Stimulated activated effector memory CD8-positive, alpha-beta T cell treated with anti-CD3 and anti-CD28 coated beads, Interleukin-12 subunit alpha, Interleukin-12 subunit beta, amount 100 ng/mL, for 72 hours (primary cell): Measurements from ENCODE around the gene YWHAH.

Experiments used
- ATAC-seq: fragments of 150-1000 bp; cut with Tn5 transposase; 2 replicates; pipeline ENCODE4 v1.10.0; 2021
- DNase-seq, 2 donors: peaks; one replicate each; pipeline ENCODE4 v3.0.0; 2021 to 2022; ENCODE audit warnings: low spot score in 2 of 2
- H3K27ac Mint-ChIP-seq: one replicate; pipeline ENCODE4 v1.8.0; 2022; ENCODE audit warnings: mild to moderate bottlenecking, mixed read lengths
- H3K36me3 Mint-ChIP-seq: one replicate; pipeline ENCODE4 v1.8.0; 2022; ENCODE audit warnings: mild to moderate bottlenecking, mixed read lengths
- H3K4me1 Mint-ChIP-seq: one replicate; pipeline ENCODE4 v1.8.0; 2022; ENCODE audit warnings: mixed read lengths
- H3K4me3 Mint-ChIP-seq: one replicate; pipeline ENCODE4 v1.8.0; 2022; ENCODE audit warnings: mild to moderate bottlenecking, mixed read lengths
- H3K9me3 Mint-ChIP-seq: one replicate; pipeline ENCODE4 v1.8.0; 2022; ENCODE audit warnings: mixed read lengths

The YWHAH gene

DNA sequence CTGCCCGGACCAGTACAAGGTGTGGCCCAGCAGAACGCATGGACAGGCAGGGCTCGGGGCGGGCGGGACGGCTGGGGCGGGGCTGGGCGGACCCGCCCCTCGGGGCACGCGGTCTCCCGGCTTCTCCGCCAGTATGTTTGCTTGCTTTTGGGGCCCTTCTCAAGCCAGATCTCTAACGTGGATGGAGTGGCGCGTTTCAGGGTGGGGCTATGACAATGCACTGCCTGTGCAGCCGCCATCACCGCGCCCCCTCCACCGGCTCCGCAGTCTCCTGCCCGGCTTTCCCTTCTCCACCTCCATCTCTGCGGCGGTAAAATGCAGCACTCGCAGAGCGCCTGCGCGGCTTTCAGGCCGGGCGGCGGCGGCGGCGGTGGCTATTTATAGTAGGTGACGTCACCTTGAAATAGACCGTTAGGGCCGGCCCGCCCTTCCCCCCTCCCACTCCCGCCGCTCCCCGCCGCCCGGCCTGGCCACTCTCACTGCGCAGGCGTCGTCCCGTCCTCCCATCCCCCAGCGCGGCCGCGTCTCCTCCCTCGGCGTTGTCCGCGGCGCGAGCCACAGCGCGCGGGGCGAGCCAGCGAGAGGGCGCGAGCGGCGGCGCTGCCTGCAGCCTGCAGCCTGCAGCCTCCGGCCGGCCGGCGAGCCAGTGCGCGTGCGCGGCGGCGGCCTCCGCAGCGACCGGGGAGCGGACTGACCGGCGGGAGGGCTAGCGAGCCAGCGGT, at the start of gene YWHAH:
TSS of gene YWHAH (plus strand) at position 558 of the 722 bp plus-strand sequence. CDS start 199 bp downstream, outside the sequence.
- DNase-seq (peak; percentile 90 to 94), ATAC-seq (peak; percentile 82)
- H3K4me3 Mint-ChIP-seq = no peak within 1 kb of the TSS
- H3K4me1 Mint-ChIP-seq = peaks cover 17% of the 10 kb centered on the region
- H3K27ac Mint-ChIP-seq = peak within 1 kb of the TSS; percentile 86
- peaks cover 20% of the 10 kb centered on the region for H3K36me3 Mint-ChIP-seq
- no peaks in the 10 kb centered on the region for H3K9me3 Mint-ChIP-seq

DNA sequence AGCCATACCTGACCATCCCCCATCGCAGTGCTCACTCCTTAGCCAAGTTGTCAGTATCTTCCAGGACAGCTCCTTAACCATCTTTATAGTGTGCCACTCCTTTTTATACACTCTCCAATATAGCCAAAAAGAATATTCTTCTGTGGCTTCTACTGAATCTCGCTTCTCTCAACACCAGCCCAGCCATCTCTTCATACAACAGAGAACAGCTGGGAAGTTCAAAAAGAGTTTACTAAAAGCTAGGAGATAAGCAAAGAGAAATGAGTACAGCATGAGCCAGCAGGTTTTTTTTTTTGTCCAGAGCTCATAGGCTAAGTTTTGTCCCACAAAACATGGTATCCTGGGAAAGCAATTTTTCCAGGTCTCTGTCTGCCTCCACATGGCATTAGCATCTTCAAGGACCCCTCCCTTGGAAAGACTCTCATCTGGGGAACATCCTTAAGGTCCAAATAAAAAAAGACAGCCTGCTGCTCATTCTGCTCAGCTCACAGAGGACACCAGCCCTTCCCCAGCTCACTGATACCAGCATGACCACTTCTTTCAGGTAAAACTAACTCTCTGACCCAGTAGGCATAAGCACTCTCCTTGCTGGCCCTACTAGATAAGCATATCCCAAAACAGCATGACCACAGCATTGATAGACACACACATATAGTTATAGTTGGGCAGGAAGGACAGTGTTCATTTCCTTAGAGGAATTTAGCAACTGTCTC, 48.8 kb upstream of the YWHAH start:
- H3K4me1 Mint-ChIP-seq = no peaks in the 10 kb centered on the region
- peaks cover 65% of the 10 kb centered on the region for H3K36me3 Mint-ChIP-seq
- H3K9me3 Mint-ChIP-seq = no peaks in the 10 kb centered on the region
- DNase-seq (no peak), ATAC-seq (no peak)
- no peak overlapping the region for H3K27ac Mint-ChIP-seq
- no peak overlapping the region for H3K4me3 Mint-ChIP-seq

GRCh38 chr22:31896472-31896871, 47.9 kb upstream of the YWHAH start:
- DNase-seq (no peak), ATAC-seq (no peak)
- no peaks in the 10 kb centered on the region for H3K4me1 Mint-ChIP-seq
- H3K27ac Mint-ChIP-seq = no peak overlapping the region
- H3K36me3 Mint-ChIP-seq = peaks cover 59% of the 10 kb centered on the region
- H3K9me3 Mint-ChIP-seq = no peaks in the 10 kb centered on the region
- H3K4me3 Mint-ChIP-seq = no peak overlapping the region

DNA sequence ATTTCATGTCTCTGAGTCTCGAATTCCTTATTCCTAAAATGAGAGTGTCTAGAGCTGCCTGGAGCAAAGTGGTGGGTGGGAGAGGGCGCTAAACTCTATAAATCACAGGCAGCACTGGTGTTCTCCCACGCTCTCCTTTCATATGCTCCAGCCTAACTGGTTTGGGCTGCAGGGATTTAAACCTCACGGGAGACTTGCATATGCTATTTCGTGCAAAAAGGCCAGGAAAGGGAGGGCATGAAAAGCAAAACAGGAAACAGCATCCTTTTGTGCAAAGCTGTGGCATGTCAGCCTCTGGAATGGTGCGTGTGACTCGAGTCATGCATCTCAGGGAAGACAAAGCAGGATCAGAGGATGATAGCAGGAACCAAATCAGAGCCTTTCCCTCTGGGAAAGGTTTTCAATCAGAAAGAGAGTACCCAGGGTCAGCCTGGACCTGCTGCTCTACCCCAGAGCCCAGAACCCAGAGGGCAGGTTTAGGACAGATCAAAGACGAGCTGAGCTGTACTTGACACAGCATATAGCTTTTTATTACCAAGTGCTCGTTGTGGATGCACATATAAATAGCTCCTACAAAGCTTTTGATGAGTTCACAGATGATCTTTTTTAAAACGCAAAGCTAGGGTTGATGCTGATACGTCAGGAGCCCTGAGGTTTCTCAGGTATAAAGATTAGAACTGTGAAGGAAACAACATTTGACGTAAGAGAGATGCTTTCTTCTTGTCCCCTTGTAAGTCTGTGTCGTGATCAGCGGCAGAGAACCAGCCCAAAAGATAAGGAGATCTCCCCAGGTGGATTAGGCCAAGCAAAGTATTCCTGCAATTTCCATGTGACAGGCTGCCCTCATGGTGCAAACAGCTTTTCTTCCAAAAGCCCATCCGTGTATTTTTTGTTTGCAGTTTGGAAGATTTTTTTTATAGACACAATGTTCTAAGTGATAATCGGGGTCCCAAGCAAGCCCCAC, 46.2 kb upstream of the YWHAH start:
- ATAC-seq (no peak), DNase-seq (no peak)
- no peak overlapping the region for H3K27ac Mint-ChIP-seq
- H3K4me1 Mint-ChIP-seq = no peaks in the 10 kb centered on the region
- H3K9me3 Mint-ChIP-seq = no peaks in the 10 kb centered on the region
- peaks cover 50% of the 10 kb centered on the region for H3K36me3 Mint-ChIP-seq
- no peak overlapping the region for H3K4me3 Mint-ChIP-seq

DNA sequence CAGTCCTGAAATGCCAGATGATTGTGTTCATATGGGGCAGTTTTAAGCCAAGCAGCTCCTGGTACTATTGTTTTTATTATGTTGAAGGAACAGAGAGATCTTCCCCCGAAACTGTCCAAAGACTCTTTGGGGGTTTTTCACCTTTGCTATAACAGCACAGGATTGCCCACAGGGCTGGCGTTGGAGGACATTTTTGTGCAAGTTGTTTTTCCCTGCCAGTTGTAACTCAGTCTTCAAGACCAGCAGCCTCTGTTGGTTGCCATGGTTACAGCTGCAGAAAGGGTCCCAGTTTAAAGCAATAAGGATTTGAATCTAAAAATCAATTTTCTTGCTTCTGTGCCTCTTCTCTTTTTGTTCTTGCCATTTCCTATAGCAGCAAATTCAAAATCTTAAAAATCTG, 45.4 kb upstream of the YWHAH start:
- Mint-ChIP-seq H3K4me1 (no peaks in the 10 kb centered on the region), H3K36me3 (peaks cover 43% of the 10 kb centered on the region), H3K9me3 (no peaks in the 10 kb centered on the region), H3K4me3 (no peak overlapping the region), H3K27ac (no peak overlapping the region)
- ATAC-seq (no peak), DNase-seq (no peak)

DNA sequence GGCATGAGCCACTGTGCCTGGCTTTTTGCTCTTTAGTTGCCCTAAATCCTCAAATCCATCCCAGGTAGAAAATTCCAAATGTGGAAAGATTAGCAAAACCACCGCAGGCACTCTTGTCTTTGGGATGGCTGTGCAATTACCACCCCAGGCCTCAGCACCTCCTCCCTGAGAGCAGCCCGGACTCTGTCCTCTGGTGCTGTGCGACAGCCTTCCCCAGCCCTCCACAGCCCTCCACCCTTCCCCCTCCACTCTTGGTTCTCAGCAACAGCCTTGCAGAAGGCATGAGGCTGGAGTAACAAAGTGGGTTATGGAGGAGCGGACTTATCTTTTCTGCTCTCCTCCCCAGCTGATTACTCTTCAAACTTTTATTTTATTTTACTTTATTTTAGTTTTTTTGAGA, 44.7 kb upstream of the YWHAH start:
- no peak for DNase-seq
- Mint-ChIP-seq H3K4me3 (no peak overlapping the region), H3K36me3 (peaks cover 42% of the 10 kb centered on the region), H3K9me3 (no peaks in the 10 kb centered on the region), H3K27ac (no peak overlapping the region), H3K4me1 (no peaks in the 10 kb centered on the region)
- ATAC-seq = no peak

DNA sequence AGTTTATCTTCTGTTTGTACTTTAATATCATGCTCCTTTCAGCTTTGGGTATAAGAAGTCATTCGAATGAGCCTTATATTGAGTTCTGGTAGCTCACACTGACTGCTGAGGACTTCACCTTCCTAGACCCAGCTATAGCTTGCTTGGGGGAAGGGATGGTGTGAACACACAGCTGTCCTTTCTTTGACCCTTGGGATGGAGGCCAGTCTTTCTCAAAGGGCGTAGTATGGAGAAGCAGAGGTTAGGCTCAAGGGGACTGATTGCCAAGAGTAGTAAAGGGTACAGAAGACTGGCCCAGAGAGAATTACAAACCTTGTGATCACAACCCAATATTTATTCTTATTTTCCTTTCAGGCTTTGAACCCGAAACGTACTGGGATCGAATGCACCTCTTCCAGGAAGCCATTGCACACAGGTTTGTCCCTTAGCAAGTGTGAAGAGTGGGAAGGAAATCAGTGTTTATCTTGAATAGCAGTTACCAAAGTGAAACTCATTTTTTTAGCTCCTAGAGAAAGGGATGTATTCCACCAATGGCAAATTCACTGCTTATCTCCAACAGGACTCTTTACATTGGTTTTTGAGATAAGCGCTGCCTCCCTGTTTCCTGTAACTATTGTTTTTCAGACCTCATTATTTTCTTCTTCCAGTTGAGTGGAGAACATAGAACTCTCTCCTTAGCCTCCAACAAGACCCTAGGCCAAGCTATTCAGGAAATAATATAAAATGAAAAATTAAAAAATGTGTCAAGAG, 42.8 kb upstream of the YWHAH start:
- no peak for ATAC-seq
- Mint-ChIP-seq H3K27ac (no peak overlapping the region), H3K4me1 (no peaks in the 10 kb centered on the region), H3K4me3 (no peak overlapping the region), H3K36me3 (peaks cover 36% of the 10 kb centered on the region), H3K9me3 (no peaks in the 10 kb centered on the region)
- no peak for DNase-seq

DNA sequence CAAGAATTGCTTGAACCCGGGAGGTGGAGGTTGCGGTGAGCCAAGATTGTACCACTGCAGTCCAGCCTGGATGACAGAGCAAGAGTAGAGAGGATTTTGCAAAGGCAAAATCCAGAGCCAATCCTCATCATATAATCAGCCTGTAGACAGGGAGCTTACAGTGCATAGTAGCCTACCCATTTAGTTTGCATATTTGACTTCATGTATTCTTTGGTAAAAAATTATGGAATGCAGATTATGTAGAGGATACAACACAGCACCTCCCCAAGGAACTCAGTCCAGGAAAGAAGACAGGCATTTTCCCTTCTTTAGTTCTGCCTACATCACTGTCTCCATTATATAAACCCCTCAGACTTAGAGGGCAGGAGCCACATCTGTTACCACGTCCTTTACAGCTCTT, 39.7 kb upstream of the YWHAH start:
- no peak overlapping the region for H3K27ac Mint-ChIP-seq
- no peaks in the 10 kb centered on the region for H3K4me1 Mint-ChIP-seq
- no peaks in the 10 kb centered on the region for H3K9me3 Mint-ChIP-seq
- DNase-seq (no peak), ATAC-seq (no peak)
- H3K4me3 Mint-ChIP-seq = no peak overlapping the region
- H3K36me3 Mint-ChIP-seq = peaks cover 25% of the 10 kb centered on the region

DNA sequence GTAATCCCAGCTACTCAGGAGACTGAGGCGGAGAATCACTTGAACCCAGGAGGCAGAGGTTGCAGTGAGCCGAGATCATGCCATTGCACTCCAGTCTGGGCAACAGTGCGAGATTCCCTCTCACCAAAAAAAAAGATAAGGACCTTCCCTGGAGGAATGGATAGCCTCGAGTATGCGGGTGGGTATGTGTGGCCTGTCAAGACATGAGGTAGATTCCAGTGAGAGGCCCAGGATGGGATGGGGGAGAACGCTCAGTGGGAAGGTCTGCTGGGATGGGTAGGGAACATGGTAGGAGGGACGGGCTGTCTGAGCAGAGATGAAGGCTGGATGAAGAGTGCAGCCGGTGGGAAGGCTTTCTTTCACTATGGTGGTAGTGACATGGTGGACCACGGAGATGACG, 39.0 kb upstream of the YWHAH start:
- no peak overlapping the region for H3K4me3 Mint-ChIP-seq
- ATAC-seq (no peak), DNase-seq (no peak)
- H3K36me3 Mint-ChIP-seq = peaks cover 25% of the 10 kb centered on the region
- no peaks in the 10 kb centered on the region for H3K4me1 Mint-ChIP-seq
- H3K9me3 Mint-ChIP-seq = no peaks in the 10 kb centered on the region
- no peak overlapping the region for H3K27ac Mint-ChIP-seq

DNA sequence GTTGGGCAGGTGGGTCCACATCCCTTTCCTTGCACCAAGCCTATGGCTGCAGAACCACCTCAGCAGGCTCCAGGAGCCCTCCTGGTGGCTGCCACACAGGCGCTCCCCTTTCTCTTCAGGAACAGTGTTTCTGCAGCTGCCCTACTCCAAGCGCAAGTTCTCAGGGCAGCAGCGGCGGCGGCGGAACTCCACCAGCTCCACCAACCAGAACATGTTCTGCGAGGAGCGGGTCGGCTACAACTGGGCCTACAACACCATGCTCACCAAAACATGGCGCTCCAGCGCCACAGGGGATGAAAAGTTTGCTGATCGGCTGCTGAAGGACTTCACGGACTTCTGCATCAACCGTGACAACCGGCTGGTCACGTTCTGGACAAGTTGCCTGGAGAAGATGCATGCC, 38.2 kb upstream of the YWHAH start:
- no peaks in the 10 kb centered on the region for H3K9me3 Mint-ChIP-seq
- ATAC-seq (no peak), DNase-seq (no peak)
- H3K27ac Mint-ChIP-seq = peak overlapping the region; percentile 45
- H3K36me3 Mint-ChIP-seq = peaks cover 29% of the 10 kb centered on the region
- H3K4me3 Mint-ChIP-seq = no peak overlapping the region
- H3K4me1 Mint-ChIP-seq = no peaks in the 10 kb centered on the region

GRCh38 chr22:31906569-31906968, 37.8 kb upstream of the YWHAH start:
- ATAC-seq (no peak), DNase-seq (no peak)
- H3K4me1 Mint-ChIP-seq = no peaks in the 10 kb centered on the region
- H3K36me3 Mint-ChIP-seq = peaks cover 31% of the 10 kb centered on the region
- peak overlapping the region; percentile 45 for H3K27ac Mint-ChIP-seq
- no peak overlapping the region for H3K4me3 Mint-ChIP-seq
- H3K9me3 Mint-ChIP-seq = no peaks in the 10 kb centered on the region

GRCh38 chr22:31909977-31910376, 34.4 kb upstream of the YWHAH start:
- Mint-ChIP-seq H3K9me3 (no peaks in the 10 kb centered on the region), H3K27ac (no peak overlapping the region), H3K4me1 (no peaks in the 10 kb centered on the region), H3K36me3 (peaks cover 30% of the 10 kb centered on the region), H3K4me3 (no peak overlapping the region)
- DNase-seq (no peak), ATAC-seq (no peak)

DNA sequence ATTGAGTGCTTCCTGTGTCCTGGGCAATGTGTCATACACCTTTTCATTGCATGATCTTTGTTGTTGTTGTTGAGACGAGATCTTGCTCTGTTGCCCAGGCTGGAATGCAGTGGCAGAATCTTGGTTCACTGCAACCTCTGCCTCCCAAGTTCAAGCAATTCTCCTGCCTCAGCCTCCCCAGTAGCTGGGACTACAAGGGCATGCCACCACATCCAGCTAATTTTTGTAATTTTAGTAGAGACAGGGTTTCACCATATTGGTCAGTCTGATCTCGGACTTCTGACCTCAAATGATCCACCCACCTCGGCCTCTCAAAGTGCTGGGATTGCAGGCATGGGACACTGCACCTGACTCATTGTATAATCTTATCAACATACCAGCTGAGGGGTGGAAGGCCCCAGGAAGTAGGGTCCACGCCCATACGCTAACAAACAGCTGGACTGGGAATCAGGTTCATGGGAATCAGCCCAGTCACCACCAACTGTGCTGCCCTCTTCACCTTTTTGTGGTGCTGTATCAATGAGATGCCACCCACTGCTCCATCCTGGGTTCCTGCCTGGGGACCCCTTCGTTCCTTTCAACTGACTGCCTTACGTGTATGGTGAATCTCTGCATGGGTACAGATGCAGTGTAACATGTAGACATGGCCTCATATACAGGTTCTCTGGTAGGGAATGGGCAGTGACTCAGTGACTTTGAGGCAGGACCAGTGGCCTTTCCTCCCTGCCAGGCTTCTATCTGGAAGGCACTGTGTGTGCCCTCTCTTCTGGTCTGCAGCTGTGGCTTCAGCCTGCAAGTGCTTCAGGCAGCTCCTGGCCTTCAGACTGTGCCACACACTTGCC, 32.5 kb upstream of the YWHAH start:
- H3K4me1 Mint-ChIP-seq = peaks cover 4% of the 10 kb centered on the region
- no peaks in the 10 kb centered on the region for H3K9me3 Mint-ChIP-seq
- no peak overlapping the region for H3K27ac Mint-ChIP-seq
- ATAC-seq = no peak
- no peak for DNase-seq
- H3K4me3 Mint-ChIP-seq = no peak overlapping the region
- peaks cover 25% of the 10 kb centered on the region for H3K36me3 Mint-ChIP-seq

DNA sequence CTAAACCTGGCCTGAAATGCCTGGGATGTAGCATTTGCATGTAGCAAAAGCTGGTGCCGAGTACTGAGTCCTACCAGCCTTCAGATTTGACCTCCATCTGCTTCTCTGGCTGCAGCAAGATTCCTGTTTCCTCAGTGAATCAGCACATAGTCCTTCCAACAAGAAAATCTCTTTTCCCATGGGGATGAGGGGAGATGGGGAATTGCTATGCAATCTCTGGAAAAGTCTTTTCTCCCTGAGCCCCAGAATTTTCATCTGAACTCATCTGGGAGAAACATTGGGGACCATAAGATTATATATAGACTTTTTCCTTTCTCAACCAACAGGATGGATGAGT, 32.0 kb upstream of the YWHAH start:
- H3K27ac Mint-ChIP-seq = no peak overlapping the region
- no peaks in the 10 kb centered on the region for H3K9me3 Mint-ChIP-seq
- peaks cover 10% of the 10 kb centered on the region for H3K4me1 Mint-ChIP-seq

More for the DNA sequence above, 32.0 kb upstream of the YWHAH start:
- peaks cover 19% of the 10 kb centered on the region for H3K36me3 Mint-ChIP-seq
- no peak overlapping the region for H3K4me3 Mint-ChIP-seq
- no peak for ATAC-seq
- DNase-seq = no peak
